ENCODE results near the gene HIVEP3. TPM values are rescaled to one million over a fixed set of nuclear protein-coding genes. Genes with fewer than 3 reads are reported as not detected.

HIVEP3 gene
- total RNA-seq, 4 donors from 2014 or later: 1.4 to 3.0 (median 2.3) TPM

- no peak for DNase-seq (ENCODE audit: extremely low spot score)
- Histone ChIP-seq H3K27ac (replicated peaks in 1 of 4) (no peak overlapping the region), H3K9me3 (no peaks in the 10 kb centered on the region), H3K4me3 (no peak overlapping the region), H3K27me3 (no peaks in the 10 kb centered on the region), H3K4me1 (no peaks in the 10 kb centered on the region), H3K36me3 (no peaks in the 10 kb centered on the region)
- WGBS: 91% methylated on average over 13 of the region's 13 CpGs
- no peak for TF ChIP-seq POLR2A (IDR thresholded peaks at IDR 0.05; ENCODE audit: low read depth)
- no peak for TF ChIP-seq CTCF (IDR thresholded peaks at IDR 0.05)
- TF ChIP-seq EP300 (IDR thresholded peaks at IDR 0.05): no peak
- TF ChIP-seq POLR2AphosphoS5 (IDR thresholded peaks at IDR 0.05): no peak
- intact Hi-C loops (cut with DNase I): no loop called here
Measured at GRCh38 chr1:41642922-41643821, 275.6 kb downstream of the HIVEP3 start.

- H3K27ac ChIP-seq (replicated peaks in 1 of 4): no peak overlapping the region
- H3K27me3 ChIP-seq: no peaks in the 10 kb centered on the region
- intact Hi-C loops (cut with DNase I): no loop called here
- no peak for DNase-seq (ENCODE audit: extremely low spot score)
- H3K4me3 ChIP-seq: no peak overlapping the region
- TF ChIP-seq CTCF (IDR thresholded peaks at IDR 0.05) (no peak), POLR2A (IDR thresholded peaks at IDR 0.05; ENCODE audit: low read depth) (no peak), EP300 (IDR thresholded peaks at IDR 0.05) (no peak), POLR2AphosphoS5 (IDR thresholded peaks at IDR 0.05) (no peak)
- WGBS: 93% methylated on average over 7 of the region's 7 CpGs
- no peaks in the 10 kb centered on the region for H3K36me3 ChIP-seq
- H3K4me1 ChIP-seq: no peaks in the 10 kb centered on the region
- H3K9me3 ChIP-seq: no peaks in the 10 kb centered on the region
Measured at GRCh38 chr1:41641941-41642527, 276.7 kb downstream of the HIVEP3 start.

GRCh38 chr1:41641475-41641814, 277.3 kb downstream of the HIVEP3 start:
- H3K9me3 ChIP-seq: no peaks in the 10 kb centered on the region
- H3K4me3 ChIP-seq: no peak overlapping the region
- intact Hi-C loops (cut with DNase I): no loop called here
- H3K4me1 ChIP-seq: no peaks in the 10 kb centered on the region
- no peaks in the 10 kb centered on the region for H3K36me3 ChIP-seq
- WGBS: 96% methylated on average over 3 of the region's 3 CpGs
- no peak for DNase-seq (ENCODE audit: extremely low spot score)
- no peaks in the 10 kb centered on the region for H3K27me3 ChIP-seq
- TF ChIP-seq CTCF (IDR thresholded peaks at IDR 0.05) (no peak), EP300 (IDR thresholded peaks at IDR 0.05) (no peak), POLR2AphosphoS5 (IDR thresholded peaks at IDR 0.05) (no peak), POLR2A (IDR thresholded peaks at IDR 0.05; ENCODE audit: low read depth) (no peak)
- H3K27ac ChIP-seq (replicated peaks in 1 of 4): no peak overlapping the region

- WGBS: 93% methylated on average over 8 of the region's 8 CpGs
- TF ChIP-seq POLR2AphosphoS5 (IDR thresholded peaks at IDR 0.05): no peak
- TF ChIP-seq EP300 (IDR thresholded peaks at IDR 0.05): no peak
- no peak for TF ChIP-seq POLR2A (IDR thresholded peaks at IDR 0.05; ENCODE audit: low read depth)
- no peak for TF ChIP-seq CTCF (IDR thresholded peaks at IDR 0.05)
Measured at GRCh38 chr1:41640756-41641474, 277.8 kb downstream of the HIVEP3 start.

More at GRCh38 chr1:41640756-41641474, 277.8 kb downstream of the HIVEP3 start:
- Histone ChIP-seq H3K4me1 (no peaks in the 10 kb centered on the region), H3K36me3 (no peaks in the 10 kb centered on the region), H3K27ac (replicated peaks in 1 of 4) (no peak overlapping the region), H3K27me3 (no peaks in the 10 kb centered on the region), H3K9me3 (no peaks in the 10 kb centered on the region), H3K4me3 (no peak overlapping the region)
- DNase-seq (ENCODE audit: extremely low spot score): no peak
- intact Hi-C loops (cut with DNase I): no loop called here
